HG03175 (cell line): ENCODE results near the gene ATP6AP1.
A peak's percentile ranks its signal among the peaks of the same experiment; 100 is the strongest.

Source experiments
- ATAC-seq: cut with Tn5 transposase; IDR thresholded peaks from one replicate; pipeline ENCODE4 v1.9.1; 2021; ENCODE audit warnings: mild to moderate bottlenecking, moderate library complexity; ENCODE audit not compliant: unreplicated experiment

The ATP6AP1 gene

DNA sequence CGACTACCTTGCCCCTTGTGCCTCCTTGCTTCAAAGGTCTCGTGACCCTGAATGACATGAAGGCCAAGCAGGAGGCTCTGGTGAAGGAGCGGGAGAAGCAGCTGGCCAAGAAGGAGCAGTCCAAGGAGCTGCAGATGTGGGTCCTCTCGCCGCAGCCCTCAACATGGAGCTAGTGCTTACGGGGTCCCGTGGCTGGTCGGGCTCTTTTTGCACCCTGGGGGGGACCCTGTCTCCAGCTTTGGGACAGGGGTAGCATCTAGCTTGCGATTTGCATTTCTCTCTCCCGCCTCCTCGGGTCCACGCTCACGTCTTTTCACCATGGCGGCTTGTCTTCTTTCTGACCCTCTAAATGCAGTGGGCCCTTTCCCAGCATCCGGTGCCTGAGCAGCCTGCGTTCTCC is 17.3 kb downstream of the ATP6AP1 start:
- no peak for ATAC-seq

DNA sequence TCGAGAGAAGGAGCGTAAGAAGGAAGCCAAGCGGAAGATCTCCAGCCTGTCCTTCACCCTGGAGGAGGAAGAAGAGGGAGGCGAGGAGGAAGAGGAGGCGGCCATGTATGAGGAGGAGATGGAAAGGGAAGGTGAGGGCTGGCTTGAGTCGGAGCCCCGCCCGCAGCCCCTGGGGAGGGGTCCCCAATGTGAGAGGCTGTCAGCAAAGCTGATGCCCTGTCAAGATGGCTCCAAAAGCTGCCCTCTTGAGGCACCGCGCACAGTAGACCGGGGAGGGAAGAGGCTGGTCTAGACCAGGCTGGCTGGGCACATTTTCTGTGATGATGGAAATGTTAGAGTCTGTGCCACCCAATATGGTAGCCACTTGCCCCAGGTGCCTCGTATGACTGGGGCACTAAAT is 18.0 kb downstream of the ATP6AP1 start:
- ATAC-seq = no peak

DNA sequence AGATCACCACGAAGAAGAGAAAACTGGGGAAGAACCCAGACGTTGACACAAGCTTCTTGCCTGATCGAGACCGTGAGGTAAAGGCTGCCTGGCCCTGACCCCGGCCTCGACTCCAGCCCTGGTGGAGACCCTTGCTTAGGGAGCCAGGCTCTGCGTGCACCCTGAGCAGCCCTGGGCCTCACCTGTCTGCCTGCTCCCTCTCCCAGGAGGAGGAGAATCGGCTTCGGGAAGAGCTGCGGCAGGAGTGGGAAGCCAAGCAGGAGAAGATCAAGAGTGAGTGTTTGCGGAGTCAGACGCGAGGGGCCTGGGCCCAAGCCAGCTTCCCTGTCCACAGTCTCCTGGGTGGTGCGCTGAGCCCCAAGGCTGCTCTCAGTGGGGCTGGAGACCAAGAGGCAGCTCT is 20.0 kb downstream of the ATP6AP1 start:
- ATAC-seq = no peak

DNA sequence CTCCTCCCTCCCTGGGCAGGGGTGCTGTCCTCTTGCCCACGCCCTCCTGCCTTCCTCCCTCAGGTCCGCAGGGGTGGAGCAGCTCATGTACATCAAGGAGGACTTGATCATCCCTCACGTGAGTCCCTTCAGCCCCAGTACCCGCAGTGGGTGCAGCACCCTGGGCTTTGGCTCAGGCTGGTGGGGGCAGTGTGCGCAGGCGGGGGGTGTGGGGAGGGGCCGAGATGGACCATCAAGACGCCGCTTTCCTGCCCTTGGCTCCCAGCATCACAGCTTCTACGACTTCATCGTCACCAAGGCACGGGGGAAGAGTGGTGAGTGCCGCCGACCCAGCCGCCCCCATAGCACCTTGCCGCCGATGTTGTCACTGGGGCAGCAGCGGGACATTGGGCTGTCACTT is 21.1 kb downstream of the ATP6AP1 start:
- no peak for ATAC-seq

DNA sequence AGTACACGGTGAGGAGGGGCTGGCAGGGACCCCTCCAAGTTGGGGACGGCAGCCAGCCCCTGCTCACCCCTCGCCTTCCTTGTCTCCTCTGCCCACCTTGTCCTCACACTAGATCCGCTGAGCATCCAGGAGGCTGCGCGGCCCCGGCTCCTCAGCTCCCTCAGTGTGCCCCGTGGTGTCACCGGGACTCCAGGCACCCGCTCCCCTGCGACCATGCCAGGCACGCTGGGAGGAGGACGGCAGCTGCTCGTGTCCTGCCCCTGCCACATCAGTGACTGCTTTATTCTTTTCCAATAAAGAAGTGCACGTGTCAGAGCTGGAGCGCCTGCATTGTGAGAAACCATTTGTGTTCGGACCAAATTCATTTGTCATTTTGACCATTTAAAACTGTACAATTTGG is 21.8 kb downstream of the ATP6AP1 start:
- no peak for ATAC-seq

DNA sequence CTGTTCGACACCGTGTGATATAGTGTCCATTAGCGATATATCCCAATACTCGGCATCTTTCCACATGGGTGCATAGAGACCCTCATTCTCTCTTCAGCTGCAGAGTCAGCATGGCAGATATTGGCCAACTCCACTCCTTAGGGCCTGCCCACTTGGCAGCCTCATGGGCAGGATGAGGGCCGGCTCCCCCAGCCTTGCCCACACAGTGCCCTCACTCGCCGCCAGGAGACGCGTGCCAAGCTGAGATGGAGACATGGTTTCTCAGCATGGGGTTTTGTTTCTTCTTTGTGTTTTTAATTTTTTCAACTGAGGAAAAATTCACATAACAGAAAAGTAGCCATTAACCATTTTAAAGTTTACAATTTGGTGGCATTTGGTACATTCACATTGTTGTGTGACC is 24.3 kb downstream of the ATP6AP1 start:
- no peak for ATAC-seq

DNA sequence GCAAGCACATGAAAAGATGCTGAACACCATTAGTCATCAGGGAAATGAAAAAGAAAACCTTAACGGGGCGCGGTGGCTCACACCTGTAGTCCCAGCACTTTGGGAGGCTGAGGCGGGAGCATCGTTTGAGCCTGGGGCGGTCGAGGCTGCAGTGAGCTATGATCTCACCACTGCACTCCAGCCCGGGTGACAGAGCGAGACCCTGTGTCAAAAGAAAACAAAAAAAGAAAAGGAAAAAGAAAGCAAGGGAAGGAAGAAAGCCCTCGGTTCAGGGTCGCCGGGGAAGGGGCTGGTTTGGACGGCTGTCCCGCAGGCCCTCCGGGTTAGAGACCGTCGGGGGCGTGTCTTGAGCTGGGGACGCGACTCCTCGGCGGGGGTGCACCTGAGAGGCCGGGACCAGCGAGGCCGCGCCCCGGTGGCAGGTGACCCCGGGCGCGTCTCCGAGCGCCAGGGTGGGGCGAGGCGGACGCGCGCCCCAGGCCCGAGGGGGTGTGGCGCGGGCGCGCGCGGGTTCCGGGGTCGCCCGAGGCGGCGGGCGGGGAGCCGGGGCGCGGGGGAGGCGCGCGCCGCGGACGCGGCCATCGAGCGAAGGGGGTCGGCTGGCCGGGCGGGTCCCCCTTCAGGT is 29.1 kb downstream of the ATP6AP1 start:
- ATAC-seq = peak; percentile 49

DNA sequence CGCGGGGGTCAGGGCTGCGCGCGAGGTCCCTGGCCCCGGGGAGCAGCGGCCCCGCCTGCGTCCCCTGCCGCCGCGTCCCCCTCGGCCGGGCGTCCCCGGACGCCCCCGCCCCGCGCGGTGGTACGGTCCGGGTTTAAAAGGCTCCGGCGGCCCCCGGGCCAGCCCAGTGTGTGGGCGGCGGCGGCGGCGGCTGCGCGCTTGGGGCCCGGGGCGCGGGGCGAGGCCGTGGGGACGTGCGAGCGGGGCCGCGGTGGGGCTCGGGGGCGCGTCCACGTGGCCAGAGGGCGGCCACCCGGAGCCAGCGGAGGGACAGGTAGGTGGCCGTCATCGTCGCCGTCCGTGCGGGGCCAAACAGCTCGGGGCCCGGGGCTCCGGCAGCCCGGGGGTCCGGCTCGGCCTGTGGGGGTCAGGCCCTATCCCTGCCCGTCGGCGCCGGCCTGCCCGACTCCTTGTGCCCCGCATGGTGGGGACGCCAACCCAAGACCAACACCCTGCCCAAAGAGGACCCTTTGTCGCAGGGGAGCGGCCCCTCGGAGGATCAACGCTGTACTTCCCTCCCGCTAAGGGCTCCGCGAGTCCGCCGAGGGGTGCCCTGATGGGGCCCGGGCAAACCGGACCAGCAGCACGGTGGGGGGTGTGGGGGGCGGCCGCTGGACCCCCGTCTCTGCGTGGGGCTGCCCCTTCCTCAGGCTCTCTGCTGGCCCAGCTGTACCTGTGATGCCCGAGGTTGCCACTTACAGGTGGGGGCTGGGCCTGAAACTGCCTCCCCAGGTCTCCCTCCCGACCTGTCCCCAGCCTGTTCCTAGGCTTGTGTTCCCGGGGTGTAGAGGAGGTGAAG is 29.9 kb downstream of the ATP6AP1 start, which contains the start of gene PLXNA3:
TSS of gene PLXNA3 (plus strand) at position 166 of the 838 bp plus-strand sequence. CDS start 1,903 bp downstream, outside the sequence.
- ATAC-seq = peak; percentile 52

DNA sequence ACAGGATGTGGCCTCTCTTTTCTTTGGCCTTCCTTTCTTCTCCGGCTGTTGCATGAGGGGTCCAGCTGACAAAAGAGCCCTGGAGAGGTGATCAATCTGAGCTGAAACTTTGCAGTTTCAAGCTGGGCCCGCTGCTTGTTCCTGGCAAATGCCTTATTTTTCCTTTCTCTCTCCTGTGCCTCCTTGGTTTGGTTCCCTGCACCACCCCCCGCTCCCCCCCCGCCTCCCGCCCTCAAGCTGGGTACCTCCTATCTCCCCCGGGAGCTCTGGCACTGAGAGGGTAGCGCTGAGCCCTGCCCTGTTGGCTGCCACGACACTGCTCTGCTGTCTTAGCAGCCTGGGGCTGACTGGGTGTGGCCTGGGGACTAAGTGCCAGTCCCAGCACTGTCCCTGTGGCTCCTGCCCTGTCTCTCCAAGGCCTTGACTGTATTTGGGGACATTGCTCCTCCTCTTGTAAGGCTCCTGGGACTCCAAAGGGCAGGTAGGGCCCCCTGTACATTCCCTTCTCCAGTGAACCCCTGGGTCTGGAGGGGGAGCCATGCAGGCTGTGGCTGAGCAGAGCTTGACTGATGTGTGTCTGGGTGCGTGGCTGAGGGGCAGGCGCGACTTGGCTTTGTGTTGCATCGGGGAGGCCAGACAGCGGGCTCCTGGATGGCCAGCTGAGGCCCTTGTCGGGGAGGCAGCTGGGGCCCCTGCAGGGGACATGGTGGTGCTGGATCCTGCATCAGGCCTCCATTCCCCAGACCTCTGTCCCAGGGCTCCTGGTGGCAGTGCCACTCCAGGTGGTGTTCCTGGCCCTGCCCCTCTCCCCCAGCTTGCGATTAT is 30.7 kb downstream of the ATP6AP1 start:
- no peak for ATAC-seq

DNA sequence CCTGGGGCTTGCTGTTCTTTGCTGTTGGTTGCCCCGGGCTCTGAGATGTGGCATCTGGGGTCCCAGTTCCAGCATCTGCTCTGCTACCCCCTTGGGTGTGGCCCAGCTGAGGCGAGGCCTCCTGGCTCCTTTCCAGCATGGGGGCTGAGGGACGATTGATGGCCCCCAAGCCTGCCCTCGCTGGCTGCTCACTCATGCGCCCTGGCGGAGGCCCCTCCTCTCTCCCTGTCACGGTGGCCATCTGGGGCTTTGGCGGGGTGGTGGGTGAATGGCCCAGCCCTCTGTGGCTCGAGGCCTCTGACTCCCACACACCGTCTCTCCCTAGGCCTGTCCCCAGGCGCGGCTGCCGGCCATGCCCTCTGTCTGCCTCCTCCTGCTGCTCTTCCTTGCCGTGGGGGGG is 31.4 kb downstream of the ATP6AP1 start:
- ATAC-seq = no peak

DNA sequence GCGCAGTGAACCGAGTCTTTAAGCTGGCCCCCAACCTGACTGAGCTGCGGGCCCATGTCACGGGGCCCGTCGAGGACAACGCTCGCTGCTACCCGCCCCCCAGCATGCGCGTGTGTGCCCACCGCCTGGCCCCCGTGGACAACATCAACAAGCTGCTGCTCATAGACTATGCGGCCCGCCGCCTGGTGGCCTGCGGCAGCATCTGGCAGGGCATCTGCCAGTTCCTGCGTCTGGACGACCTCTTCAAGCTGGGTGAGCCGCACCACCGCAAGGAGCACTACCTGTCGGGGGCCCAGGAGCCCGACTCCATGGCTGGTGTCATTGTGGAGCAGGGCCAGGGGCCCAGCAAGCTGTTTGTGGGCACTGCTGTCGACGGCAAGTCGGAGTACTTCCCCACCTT is 31.8 kb downstream of the ATP6AP1 start:
- ATAC-seq = no peak

DNA sequence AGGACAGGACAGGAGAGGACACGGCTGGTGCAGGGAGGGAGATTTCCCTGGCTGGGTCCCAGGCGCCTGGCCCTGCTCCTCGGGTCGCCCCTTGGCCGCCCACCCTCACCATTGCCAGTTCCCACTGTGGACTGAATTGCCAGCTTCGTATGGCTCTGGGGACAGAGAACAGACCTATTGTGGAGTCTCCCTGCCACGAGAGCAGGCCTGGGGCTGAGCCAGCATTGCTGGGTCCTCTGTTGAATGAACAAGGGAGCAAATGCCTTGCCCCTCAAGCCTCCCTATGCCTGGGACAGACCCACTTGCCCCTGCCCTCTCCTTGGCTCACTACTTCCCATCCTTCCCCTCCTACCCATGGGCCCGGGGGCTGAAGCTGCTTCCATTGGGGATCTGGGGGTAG is 33.9 kb downstream of the ATP6AP1 start:
- no peak for ATAC-seq

DNA sequence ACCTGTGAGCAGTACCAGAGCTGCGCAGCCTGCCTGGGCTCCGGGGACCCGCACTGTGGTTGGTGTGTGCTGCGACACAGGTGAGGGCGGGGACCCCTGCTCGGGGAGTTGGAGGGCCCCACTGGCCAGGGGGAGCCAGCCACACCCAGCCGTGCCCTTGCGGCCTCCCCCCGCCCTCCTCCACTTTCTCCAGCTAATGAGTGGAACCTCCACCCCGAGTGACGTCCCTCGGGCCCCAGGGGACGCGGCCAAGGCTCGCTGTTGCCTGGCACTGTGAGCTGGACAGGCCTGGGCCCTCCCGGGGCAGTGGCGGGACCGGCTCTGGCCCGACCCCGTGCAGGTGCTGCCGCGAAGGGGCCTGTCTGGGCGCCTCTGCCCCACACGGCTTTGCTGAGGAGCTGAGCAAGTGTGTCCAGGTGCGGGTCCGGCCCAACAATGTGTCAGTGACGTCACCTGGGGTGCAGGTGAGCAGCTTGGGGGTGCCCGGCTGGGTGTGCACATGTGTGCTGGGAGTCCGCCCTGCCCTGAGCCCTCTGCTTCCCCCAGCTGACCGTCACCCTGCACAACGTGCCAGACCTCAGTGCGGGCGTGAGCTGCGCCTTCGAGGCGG is 35.2 kb downstream of the ATP6AP1 start:
- no peak for ATAC-seq

DNA sequence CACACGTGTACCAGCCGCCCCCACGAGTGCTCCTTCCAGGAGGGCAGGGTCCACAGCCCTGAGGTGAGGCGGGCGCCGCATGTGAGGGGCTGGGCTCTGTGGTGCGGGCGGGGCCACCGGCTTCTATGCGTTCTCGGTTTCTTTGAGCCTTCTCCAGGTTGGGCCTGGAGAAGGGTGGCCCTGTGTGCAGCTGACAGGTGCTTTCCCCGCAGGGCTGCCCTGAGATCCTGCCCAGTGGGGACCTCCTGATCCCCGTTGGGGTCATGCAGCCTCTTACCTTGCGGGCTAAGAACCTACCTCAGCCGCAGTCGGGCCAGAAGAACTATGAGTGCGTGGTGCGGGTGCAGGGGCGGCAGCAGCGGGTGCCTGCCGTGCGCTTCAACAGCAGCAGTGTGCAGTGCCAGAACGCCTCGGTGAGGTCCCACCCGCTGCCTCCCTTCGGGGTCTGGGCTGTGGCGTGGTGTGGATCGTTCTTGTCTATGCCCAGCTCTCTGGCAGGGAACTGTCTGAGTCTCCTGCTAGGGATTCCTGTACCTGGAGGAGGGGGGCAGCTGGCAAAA is 36.4 kb downstream of the ATP6AP1 start:
- no peak for ATAC-seq

DNA sequence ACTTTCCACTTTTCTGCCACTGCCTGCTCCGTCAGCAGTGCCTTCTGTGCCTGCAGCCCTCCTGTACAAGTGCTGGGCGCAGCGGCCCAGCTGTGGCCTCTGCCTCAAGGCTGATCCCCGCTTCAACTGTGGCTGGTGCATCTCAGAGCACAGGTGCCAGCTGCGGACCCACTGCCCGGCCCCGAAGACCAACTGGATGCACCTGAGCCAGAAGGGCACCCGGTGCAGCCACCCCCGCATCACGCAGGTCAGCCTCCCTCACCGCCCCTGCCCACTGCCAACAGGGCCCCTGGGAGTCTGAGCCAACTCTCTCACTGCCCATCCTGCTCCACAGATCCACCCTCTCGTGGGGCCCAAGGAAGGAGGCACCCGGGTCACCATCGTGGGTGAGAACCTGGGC is 37.1 kb downstream of the ATP6AP1 start:
- ATAC-seq = no peak

DNA sequence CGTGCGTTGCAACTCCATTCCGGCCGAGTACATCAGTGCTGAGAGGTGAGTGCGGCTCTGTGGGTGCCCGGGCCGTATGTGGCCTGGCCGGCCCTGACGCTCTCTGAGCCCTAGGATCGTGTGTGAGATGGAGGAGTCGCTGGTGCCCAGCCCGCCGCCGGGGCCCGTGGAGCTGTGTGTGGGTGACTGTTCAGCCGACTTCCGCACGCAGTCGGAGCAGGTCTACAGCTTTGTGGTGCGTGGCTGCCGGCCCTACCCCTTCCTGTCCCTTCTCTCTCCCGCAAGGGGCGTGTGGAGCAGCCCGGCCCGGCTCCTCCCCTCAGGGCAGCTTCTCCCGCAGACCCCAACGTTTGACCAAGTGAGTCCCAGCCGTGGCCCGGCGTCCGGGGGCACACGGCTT is 37.6 kb downstream of the ATP6AP1 start:
- no peak for ATAC-seq

DNA sequence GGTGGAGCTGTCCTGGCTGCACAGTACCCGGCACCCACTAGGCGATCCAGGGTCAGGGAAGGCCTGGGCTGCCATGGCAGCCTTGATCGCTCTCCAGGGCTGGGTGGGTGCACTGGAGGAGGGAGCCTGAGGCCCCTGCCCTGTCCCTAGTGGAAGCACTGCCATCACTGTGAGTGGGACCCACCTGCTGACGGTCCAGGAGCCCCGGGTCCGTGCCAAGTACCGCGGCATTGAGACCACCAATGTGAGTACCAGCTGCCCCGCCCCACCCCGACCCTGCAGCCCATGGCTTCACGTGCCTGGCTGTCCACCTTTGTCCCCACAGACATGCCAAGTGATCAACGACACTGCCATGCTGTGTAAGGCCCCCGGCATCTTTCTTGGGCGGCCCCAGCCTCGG is 38.4 kb downstream of the ATP6AP1 start:
- ATAC-seq = no peak

DNA sequence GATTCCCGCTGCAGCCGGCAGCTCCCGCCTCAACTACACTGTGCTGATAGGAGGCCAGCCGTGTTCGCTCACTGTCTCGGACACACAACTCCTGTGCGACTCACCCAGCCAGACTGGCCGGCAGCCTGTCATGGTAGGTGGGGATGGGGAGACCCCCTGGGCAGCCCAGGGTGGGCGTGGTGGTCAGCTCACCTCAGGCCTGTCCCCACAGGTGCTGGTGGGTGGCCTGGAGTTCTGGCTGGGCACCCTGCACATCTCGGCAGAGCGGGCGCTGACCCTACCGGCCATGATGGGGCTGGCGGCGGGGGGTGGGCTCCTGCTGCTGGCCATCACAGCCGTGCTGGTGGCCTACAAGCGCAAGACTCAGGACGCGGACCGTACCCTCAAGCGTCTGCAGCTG is 39.1 kb downstream of the ATP6AP1 start:
- ATAC-seq = no peak

DNA sequence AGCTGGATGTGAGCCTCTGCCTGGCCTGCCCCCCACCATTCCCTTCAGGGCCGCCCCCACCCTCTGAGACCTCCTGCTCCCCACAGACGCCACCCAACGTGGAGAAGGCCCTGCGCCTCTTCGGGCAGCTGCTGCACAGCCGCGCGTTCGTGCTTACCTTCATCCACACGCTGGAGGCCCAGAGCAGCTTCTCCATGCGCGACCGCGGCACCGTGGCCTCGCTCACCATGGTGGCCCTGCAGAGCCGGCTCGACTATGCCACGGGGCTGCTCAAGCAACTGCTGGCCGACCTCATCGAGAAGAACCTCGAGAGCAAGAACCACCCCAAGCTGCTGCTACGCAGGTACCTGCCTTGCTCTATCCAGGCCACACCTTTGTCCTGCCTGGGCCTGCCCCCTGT is 39.7 kb downstream of the ATP6AP1 start:
- ATAC-seq = no peak

DNA sequence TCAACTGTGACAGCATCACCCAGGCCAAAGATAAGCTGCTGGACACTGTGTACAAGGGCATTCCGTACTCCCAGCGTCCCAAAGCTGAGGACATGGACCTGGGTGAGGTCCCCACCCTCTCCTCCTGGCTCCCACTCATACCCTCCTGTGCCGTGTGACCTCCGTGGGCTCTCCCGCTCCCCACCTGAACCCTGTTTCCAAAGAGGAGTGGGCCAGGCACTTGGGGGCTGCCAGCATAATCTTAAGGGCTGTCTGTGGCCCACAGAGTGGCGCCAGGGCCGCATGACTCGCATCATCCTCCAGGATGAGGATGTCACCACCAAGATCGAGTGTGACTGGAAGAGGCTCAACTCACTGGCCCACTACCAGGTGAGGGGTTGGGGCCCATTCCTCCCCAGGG is 40.6 kb downstream of the ATP6AP1 start:
- no peak for ATAC-seq

DNA sequence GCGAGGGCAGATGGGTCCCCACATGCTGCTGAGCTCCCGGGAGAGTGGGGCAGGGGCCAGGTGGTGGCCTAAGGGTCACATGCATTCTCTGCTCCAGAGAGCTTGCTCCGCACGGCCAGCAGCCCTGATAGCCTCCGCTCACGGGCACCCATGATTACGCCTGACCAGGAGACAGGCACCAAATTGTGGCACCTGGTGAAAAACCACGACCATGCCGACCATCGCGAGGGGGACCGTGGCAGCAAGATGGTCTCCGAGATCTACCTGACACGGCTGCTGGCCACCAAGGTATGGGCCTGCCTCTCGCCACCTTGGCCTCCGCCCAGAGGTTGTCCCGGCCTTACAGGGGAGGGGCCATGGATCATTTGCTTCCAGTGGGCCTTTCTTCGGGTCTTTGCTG is 41.4 kb downstream of the ATP6AP1 start:
- ATAC-seq = no peak
